Cardiac fibroblast (primary cell): Measurements from ENCODE around the gene BTBD9.

Experiments used
- DNase-seq, 2 donors: peaks; one replicate each; pipeline versions ENCODE4 v3.0.0 to v3.0.0-alpha.2; 2010; ENCODE audit warnings: low read depth in 2 of 2
- H3K4me3 ChIP-seq, 2 donors: replicated peaks in 1 of 2; 1 replicate in 1 of 2; 2 replicates in 1 of 2; pipeline ENCODE4 v1.5.1; 2011; ENCODE audit warnings: low read depth in 2 of 2, low read length in 2 of 2, mild to moderate bottlenecking in 2 of 2, moderate library complexity in 1 of 2
- TF ChIP-seq, protein P1 (sequence below): IDR thresholded peaks from one replicate; pipeline ENCODE4 v1.5.1; 2011; ENCODE audit warnings: low read depth, mild to moderate bottlenecking, low read length, inconsistent platforms

The BTBD9 gene

DNA sequence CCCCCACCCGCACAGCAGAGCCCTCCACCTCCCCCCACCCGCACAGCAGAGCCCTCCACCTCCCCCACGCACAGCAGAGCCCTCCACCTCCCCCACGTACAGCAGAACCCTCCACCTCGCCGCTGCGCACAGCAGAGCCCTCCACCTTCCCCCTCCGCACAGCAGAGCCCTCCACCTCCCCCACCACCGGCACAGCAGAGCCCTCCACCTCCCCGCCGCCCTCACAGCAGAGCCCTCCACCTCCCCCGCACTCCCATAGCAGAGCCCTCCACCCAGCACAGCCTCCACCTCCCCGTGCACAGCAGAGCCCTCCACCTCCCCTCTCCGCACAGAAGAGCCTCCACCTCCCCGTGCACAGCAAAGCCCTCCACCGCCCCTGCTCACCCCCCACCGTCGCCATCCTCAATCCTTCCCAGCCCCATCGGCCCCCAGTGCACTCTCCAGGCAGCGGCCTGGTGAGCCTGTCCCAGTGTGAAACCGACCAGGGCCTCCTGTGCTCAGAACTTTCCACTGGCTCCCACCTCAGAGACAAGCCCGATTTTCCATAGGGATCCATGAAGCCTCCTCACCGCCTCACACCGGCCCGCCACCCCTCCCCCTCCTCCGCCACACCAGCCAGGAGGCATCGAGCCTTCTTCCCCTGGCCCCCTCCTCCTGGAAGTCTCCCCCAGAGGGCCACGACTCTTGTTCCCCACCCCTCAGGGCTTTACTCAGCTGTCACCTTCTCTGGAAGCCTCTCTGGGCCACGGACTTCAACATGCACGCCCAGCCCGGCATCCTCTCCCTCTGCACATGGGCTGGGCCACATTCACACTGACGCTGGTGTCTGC, 473.1 kb downstream of the BTBD9 start:
- H3K4me3 ChIP-seq: no peak overlapping the region
- TF ChIP-seq, protein P1, sequence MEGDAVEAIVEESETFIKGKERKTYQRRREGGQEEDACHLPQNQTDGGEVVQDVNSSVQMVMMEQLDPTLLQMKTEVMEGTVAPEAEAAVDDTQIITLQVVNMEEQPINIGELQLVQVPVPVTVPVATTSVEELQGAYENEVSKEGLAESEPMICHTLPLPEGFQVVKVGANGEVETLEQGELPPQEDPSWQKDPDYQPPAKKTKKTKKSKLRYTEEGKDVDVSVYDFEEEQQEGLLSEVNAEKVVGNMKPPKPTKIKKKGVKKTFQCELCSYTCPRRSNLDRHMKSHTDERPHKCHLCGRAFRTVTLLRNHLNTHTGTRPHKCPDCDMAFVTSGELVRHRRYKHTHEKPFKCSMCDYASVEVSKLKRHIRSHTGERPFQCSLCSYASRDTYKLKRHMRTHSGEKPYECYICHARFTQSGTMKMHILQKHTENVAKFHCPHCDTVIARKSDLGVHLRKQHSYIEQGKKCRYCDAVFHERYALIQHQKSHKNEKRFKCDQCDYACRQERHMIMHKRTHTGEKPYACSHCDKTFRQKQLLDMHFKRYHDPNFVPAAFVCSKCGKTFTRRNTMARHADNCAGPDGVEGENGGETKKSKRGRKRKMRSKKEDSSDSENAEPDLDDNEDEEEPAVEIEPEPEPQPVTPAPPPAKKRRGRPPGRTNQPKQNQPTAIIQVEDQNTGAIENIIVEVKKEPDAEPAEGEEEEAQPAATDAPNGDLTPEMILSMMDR: no peak
- no peak for DNase-seq

DNA sequence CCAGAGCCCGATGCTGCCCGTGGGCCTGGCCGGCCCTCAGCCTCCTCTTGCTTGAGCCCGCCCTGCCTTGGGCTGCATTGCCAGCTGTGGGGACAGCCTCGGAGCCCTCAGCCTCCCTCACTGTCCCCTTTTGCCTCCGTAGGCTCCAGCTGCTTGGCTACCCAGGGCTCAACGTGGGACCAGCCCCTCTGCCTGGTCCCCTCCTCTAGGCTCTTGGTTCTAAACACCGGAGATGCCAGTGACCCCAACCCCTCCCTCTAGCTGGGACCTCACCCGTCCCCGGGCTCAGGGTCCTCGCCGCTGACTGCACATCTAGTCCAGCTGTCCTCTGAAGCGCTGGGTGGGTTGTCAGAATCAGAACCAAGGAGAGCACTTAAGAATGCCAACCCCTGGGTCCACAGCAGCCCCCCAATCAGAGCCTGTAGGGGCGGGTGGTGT, 475.0 kb downstream of the BTBD9 start:
- DNase-seq: no peak
- no peak overlapping the region for H3K4me3 ChIP-seq
- TF ChIP-seq, protein P1: no peak

DNA sequence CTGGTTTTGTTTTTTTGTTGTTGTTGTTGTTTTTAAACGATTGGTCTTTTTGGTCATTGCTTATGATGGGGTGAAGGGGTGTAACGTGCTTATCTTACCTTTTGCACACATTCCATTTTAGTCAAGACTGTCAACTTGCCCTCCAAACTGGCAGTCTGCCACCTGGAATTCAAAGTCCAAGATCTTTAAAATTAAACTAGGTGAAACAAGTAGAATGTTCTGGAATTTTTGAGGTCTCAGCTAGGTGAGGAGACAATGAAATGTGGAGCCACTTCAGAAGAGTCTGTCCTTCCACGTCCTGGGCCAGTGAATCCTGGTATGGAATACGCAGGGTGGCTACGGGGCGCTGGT, 475.6 kb downstream of the BTBD9 start:
- TF ChIP-seq, protein P1: no peak
- no peak overlapping the region for H3K4me3 ChIP-seq
- no peak for DNase-seq

DNA sequence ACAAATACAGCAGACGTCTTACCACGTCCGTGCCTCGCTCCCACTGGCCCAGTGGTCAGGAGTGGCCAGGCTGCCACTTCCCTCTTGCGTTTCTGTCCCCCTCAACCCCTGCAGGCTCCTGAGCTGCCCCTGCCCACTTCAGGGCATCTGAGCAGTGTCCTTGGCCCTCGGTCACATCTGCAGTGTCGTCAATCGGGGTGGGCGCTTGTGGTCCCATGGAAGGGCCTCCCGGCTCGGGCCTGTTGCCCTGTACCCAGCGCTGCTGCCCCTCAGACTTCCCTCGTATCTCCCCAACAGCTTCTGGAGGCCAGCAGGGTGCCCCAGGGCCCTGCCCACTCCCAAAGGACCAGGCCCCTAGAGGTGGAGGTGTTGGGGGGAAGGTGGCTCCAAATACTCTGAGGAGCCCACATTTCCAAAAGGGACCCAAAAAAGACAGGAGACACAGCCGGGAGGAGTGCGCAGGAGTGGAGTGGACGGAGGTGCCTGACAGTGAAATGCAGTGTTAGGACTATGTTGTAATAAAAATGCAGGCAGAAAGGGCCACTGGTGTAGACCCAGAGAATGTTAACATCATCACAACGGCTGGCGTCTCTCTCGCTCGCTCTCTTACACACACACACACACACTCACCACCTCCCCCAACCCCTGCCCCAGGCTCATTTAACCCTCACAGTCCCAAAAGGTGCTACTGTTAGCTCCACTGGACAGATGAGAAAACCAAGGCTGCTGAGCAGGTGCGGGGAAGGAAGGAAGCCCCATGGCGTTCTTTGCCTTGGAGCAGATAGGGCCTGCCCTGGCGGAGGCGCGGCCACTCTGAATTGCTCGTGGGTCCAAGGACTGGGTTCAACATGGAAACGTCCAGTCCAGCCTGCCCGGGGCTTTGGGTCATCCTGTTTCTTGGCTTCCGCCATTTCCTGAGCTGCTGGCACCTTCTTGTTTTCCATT, 476.3 kb downstream of the BTBD9 start:
- TF ChIP-seq, protein P1: no peak
- DNase-seq: no peak
- no peak overlapping the region for H3K4me3 ChIP-seq

DNA sequence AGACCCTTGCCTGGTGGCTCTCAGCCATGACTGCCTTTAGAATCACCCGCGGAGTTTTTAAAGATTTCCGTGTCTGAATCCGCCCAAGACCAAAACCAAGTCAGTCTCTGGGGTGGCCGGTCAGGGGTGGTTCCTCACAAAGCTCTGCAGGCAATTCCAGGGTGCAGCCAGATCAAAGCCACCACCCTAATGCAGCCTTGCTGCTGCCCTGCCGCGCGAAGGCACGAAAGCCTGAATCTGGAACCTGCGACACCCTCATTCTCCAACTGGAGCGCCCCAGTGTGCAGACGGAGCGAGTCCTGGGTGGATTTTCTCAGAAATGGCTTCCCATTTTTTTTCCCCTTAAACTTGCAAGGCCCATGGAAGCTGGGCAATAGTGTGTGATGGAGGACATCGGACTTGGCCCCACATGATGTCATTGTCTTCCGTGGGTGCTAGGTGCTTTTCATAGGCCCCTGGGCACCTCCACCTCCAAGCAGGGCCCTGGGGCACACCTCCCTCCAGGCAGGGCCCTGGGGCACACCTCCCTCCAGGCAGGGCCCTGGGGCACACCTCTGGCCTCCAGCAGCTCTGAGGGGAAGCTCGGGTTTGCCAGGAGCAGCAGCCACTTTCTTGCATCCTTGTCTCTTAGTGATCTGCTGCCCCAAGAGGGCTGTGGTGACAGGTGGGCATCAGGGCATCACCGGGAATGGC, 477.1 kb downstream of the BTBD9 start:
- TF ChIP-seq, protein P1: no peak
- H3K4me3 ChIP-seq: no peak overlapping the region

DNA sequence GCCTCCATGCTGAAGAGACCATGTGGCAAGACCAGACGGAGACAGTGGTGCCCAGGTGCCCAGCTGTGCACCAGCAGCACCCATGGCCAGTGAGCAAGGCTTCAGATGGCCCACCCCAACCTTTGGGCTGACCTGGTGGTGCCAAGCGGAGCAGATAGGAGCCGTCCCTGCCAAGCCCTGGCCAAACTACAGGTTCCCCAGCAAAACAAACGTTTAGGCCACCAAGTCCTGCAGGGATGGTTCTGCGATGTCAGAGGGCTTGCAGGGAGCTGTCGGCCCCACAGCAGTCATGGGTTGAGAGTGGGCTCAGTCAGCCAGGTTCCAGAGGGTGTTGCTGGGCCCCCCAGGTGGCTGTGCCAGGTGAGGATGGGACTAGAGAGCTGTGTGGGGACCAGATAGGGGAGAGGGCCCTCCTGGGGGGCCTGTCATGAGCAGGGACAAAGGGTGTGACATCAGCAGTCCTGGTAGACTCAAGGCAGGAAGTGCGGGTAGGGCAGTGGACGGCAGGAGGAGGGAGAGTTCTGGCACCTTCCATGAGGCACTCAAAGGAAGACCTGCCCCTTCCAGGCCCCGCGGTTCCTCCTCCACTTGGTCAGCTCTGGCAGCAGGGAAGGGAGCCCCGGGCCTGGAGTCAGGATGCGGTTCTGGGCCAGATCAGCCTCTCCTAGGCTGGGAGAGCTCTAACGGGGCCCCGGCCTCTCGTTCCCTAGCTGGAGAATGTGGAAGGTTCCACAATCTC, 477.8 kb downstream of the BTBD9 start:
- DNase-seq: no peak
- TF ChIP-seq, protein P1: no peak
- no peak overlapping the region for H3K4me3 ChIP-seq

More for the DNA sequence above, 477.1 kb downstream of the BTBD9 start:
- no peak for DNase-seq
